Activated B cell treated with CpG ODN at 0.5 μM for 24 hours (primary cell): ENCODE measurements around the gene MEDAG. TPM values are rescaled to one million over a fixed set of nuclear protein-coding genes. Genes with fewer than 3 reads are reported as not detected.

ENCODE experiments used
- ATAC-seq: fragments of 200-7000 bp; cut with Tn5 transposase; one replicate; pipeline ENCODE4 v1.10.0; 2021; ENCODE audit warnings: low read depth, mild to moderate bottlenecking, moderate library complexity
- CTCF ChIA-PET: fragments of 350-600 bp; sonication (Branson Sonifier 250); formaldehyde crosslinking; loops from one replicate; lab custom pipeline; 2021; ENCODE audit warnings: antibody characterized with exemption; lab: Charles Lee
- POLR2A ChIA-PET: fragments of 350-600 bp; sonication (Branson Sonifier 250); formaldehyde crosslinking; loops from one replicate; lab custom pipeline; 2021; ENCODE audit warnings: antibody characterized with exemption; lab: Charles Lee
- DNase-seq: peaks from one replicate; pipeline ENCODE4 v3.0.0; 2022
- H3K27ac Mint-ChIP-seq: one replicate; pipeline ENCODE4 v1.8.0; 2020; ENCODE audit warnings: mixed read lengths
- H3K27me3 Mint-ChIP-seq: one replicate; pipeline ENCODE4 v1.8.0; 2021; ENCODE audit warnings: mixed read lengths
- H3K36me3 Mint-ChIP-seq: one replicate; pipeline ENCODE4 v1.8.0; 2021; ENCODE audit warnings: low read depth, mixed read lengths
- H3K4me1 Mint-ChIP-seq: one replicate; pipeline ENCODE4 v1.8.0; 2021; ENCODE audit warnings: mixed read lengths
- H3K4me3 Mint-ChIP-seq: one replicate; pipeline ENCODE4 v1.8.0; 2020; ENCODE audit warnings: mild to moderate bottlenecking, mixed read lengths
- H3K9me3 Mint-ChIP-seq: one replicate; pipeline ENCODE4 v1.8.0; 2020; ENCODE audit warnings: mixed read lengths
- intact Hi-C: fragments of 100-400 bp; cut with micrococcal nuclease; formaldehyde crosslinking; loops from one replicate; pipeline ENCODE4 v1.15.1; 2024
- total RNA-seq: library from RNA; stranded (reverse); gene quantifications from 2 replicates; pipeline ENCODE4 v1.2.3, GENCODE V29; 2022
- TF ChIP-seq, protein P1 (sequence below): fragments of 200-600 bp; IDR thresholded peaks from one replicate; pipeline ENCODE4 v1.8.0; 2022; ENCODE audit warnings: antibody characterized with exemption, mild to moderate bottlenecking

Gene MEDAG
- total RNA-seq, 1 donor from 2014 or later = not detected

DNA sequence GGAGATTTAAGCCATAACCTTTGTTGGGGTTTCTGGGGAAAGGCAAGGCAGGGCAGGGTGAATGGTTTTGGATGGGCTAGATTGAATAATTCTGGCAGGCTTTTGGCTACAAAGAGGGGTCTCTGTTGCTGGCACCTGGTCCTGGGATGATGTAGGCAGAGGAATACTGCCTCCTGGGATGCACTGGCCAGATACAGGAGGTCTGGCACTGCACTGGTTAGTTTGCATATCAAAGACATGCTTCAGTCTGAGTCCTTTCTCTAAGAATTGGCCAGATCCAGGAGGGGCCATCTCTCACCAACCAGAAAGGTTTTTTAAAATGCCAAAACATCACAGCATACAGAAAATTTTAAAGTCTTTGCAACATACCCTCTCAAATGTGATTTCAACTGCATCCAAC is 8.0 kb upstream of the MEDAG start:
- Mint-ChIP-seq H3K4me3 (no peak overlapping the region), H3K9me3 (no peaks in the 10 kb centered on the region), H3K4me1 (no peaks in the 10 kb centered on the region), H3K36me3 (no peaks in the 10 kb centered on the region), H3K27ac (no peak overlapping the region), H3K27me3 (peaks cover 39% of the 10 kb centered on the region)
- no peak for ATAC-seq
- TF ChIP-seq, protein P1, sequence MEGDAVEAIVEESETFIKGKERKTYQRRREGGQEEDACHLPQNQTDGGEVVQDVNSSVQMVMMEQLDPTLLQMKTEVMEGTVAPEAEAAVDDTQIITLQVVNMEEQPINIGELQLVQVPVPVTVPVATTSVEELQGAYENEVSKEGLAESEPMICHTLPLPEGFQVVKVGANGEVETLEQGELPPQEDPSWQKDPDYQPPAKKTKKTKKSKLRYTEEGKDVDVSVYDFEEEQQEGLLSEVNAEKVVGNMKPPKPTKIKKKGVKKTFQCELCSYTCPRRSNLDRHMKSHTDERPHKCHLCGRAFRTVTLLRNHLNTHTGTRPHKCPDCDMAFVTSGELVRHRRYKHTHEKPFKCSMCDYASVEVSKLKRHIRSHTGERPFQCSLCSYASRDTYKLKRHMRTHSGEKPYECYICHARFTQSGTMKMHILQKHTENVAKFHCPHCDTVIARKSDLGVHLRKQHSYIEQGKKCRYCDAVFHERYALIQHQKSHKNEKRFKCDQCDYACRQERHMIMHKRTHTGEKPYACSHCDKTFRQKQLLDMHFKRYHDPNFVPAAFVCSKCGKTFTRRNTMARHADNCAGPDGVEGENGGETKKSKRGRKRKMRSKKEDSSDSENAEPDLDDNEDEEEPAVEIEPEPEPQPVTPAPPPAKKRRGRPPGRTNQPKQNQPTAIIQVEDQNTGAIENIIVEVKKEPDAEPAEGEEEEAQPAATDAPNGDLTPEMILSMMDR = no peak
- CTCF ChIA-PET = no interaction called here
- POLR2A ChIA-PET = no interaction called here
- DNase-seq = no peak
- intact Hi-C loops = no loop called here

DNA sequence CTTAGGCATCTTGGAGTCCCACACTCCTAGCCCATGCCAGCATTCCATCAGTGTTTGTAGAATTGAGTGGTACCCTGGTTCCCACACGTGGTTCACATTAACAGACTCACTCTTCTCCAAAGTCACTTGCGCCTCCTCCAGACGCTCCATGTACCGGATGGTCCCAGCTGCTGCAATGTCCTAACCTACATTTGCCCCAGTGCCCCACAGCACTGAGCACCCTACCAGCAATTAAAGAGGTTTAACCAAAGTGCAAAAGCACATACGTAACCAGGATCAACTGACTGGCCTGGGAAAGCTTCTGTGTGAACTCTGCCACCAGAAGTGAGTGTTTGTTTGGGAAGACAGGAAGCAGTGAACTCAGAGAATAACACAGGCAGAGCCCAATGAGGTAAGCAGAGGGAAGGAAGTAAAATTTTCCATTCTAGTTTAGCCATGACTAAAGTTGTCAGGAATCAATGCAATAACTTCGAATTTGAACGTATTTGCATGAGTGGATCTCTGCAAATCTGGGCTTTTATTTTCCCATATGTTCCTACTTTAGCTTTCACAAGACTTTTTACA is 7.3 kb upstream of the MEDAG start:
- H3K4me3 Mint-ChIP-seq = no peak overlapping the region
- no peaks in the 10 kb centered on the region for H3K36me3 Mint-ChIP-seq
- CTCF ChIA-PET = no interaction called here
- ATAC-seq (no peak), DNase-seq (no peak)
- no peak overlapping the region for H3K27ac Mint-ChIP-seq
- H3K9me3 Mint-ChIP-seq = no peaks in the 10 kb centered on the region
- TF ChIP-seq, protein P1 = no peak
- intact Hi-C loops = no loop called here
- POLR2A ChIA-PET = no interaction called here
- H3K4me1 Mint-ChIP-seq = no peaks in the 10 kb centered on the region
- peaks cover 39% of the 10 kb centered on the region for H3K27me3 Mint-ChIP-seq

DNA sequence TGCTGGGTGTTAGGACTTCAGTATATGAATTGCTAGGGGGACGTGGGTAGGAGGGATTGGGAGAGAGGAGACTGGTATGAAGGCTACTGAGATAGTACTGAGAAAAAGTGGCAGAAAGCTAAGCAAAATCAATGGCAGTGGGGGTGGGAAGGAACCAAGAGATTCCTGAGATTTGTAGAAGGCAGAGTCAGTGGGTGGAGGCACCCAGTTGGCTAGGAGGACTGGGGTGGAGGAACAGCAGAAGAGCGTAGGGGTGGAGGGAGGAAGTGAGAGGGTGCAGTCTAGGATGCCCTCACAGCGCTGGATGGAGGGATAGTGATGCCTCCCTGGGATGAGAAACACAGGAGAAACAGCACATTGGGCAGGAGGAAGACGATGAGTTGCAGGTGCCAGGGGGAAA is 5.6 kb upstream of the MEDAG start:
- H3K27ac Mint-ChIP-seq = no peak overlapping the region
- POLR2A ChIA-PET = no interaction called here
- ATAC-seq = no peak

DNA sequence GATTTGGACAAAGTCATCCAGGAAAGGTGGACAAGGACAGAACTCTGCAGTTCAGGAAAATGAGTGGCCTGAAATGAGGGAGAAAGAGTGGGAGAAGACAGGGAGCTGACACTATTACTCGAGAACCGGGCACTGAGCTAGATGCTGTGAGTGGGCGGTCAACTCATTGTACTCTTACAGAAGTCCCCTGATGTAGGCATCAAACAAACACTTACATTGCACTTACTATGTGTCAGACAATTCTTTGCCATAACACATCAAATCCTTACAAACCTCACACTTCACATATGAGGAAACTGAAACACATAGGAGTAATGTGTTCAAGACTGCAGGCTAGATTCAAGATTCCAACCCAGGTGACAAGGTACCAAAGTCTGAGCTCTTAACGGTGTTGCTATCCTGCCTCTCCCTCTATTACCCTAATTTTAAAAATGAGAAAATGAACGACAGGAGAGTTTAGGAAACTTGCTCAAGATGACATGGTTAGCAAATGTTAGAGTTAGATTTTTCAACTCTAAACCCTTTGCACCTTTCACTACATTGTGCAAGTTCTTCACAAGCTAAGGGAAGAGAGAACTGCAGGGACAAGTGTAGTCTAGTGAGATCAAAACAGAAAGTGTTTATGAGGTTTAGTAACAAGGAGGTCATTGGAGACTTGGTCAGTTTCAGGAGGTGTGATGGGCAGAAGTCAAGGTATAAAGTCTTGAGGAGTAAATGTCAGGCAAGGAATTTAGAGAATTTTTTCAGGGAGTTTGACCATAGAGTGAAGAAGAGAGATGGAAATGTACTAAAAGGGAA is 4.9 kb upstream of the MEDAG start:
- no peak overlapping the region for H3K4me3 Mint-ChIP-seq
- intact Hi-C loops = no loop called here
- ChIA-PET CTCF (no interaction called here), POLR2A (no interaction called here)
- no peak for ATAC-seq
- no peak overlapping the region for H3K27ac Mint-ChIP-seq
- H3K4me1 Mint-ChIP-seq = no peaks in the 10 kb centered on the region
- no peaks in the 10 kb centered on the region for H3K9me3 Mint-ChIP-seq
- TF ChIP-seq, protein P1 = no peak
- H3K36me3 Mint-ChIP-seq = no peaks in the 10 kb centered on the region
- H3K27me3 Mint-ChIP-seq = peaks cover 56% of the 10 kb centered on the region
- DNase-seq = no peak

More for the DNA sequence above, 5.6 kb upstream of the MEDAG start:
- TF ChIP-seq, protein P1 = no peak
- no peaks in the 10 kb centered on the region for H3K36me3 Mint-ChIP-seq
- peaks cover 55% of the 10 kb centered on the region for H3K27me3 Mint-ChIP-seq
- no peak for DNase-seq
- H3K4me1 Mint-ChIP-seq = no peaks in the 10 kb centered on the region
- no peaks in the 10 kb centered on the region for H3K9me3 Mint-ChIP-seq
- CTCF ChIA-PET = no interaction called here
- intact Hi-C loops = no loop called here
- H3K4me3 Mint-ChIP-seq = no peak overlapping the region

DNA sequence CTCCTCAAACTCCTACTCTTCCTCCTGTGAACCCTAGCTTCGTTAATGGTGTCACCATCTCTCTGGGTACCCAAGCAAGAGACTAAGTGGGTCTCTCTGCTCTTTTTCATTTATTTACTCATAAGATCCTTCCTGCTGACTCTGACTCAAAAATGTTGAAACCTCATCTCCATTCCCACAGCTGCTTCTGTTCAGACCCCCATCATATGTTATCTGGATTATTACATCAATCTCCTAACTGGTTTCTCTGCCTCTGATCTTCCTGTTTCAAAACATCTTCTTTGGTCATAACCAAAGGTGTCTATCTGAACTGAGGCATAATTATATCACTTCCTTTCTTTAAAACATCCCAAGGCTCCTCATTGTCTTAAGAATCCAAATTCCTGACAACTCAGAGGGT is 2.0 kb upstream of the MEDAG start:
- intact Hi-C loops = no loop called here
- H3K36me3 Mint-ChIP-seq = no peaks in the 10 kb centered on the region
- DNase-seq (no peak), ATAC-seq (no peak)
- H3K27ac Mint-ChIP-seq = no peak overlapping the region
- ChIA-PET POLR2A (no interaction called here), CTCF (no interaction called here)
- peaks cover 7% of the 10 kb centered on the region for H3K4me1 Mint-ChIP-seq
- no peaks in the 10 kb centered on the region for H3K9me3 Mint-ChIP-seq
- TF ChIP-seq, protein P1 = no peak
- H3K4me3 Mint-ChIP-seq = no peak overlapping the region
- H3K27me3 Mint-ChIP-seq = peaks cover 59% of the 10 kb centered on the region
